Urinary bladder (tissue), 4 donors: ENCODE results near the gene TNIK. TPM values are rescaled to one million over a fixed set of nuclear protein-coding genes. Genes with fewer than 3 reads are reported as not detected.

Experiments
- DNase-seq: peaks from one replicate; pipeline ENCODE4 v3.0.0-alpha.2; 2015; ENCODE audit errors: extremely low spot score
- H3K27ac ChIP-seq: one replicate; pipeline ENCODE4 v1.5.1; 2013; ENCODE audit warnings: low read depth, mild to moderate bottlenecking, moderate library complexity
- H3K36me3 ChIP-seq: one replicate; pipeline ENCODE4 v1.6.1; 2013; ENCODE audit warnings: mild to moderate bottlenecking, moderate library complexity; ENCODE audit not compliant: insufficient read depth
- H3K4me1 ChIP-seq: one replicate; pipeline ENCODE4 v1.6.1; 2013; ENCODE audit warnings: mild to moderate bottlenecking, moderate library complexity; ENCODE audit not compliant: insufficient read depth
- H3K4me3 ChIP-seq: one replicate; pipeline ENCODE4 v1.5.1; 2013; ENCODE audit warnings: low read depth, low read length
- WGBS: extraction: QIAGEN DNeasy Blood & Tissue Kit; methylation state at CpG from one replicate; pipeline ENCODE4 v1.1.7; 2013; 5-methylcytosine and 5-hydroxymethylcytosine counted together
- polyA plus RNA-seq: library from polyadenylated mRNA; stranded (reverse); fragments of 200-250 nt; gene quantifications from one replicate; pipeline ENCODE4 v1.2.3, GENCODE V29; 2013
- small RNA-seq: library from RNA; depleted of rRNA; stranded (forward); fragments of <200 nt; gene quantifications from one replicate; pipeline ENCODE3, GENCODE V24; 2014
- total RNA-seq: library from RNA; depleted of rRNA; stranded (reverse); fragments of >200 nt; gene quantifications from one replicate; pipeline ENCODE4 v1.2.3, GENCODE V29; 2014
- donor health status: healthy with polysubstance abuse.
- donor health status: healthy.

The TNIK gene
- total and polyA plus RNA-seq, 2 donors = 6.5 to 26.6 TPM

DNA sequence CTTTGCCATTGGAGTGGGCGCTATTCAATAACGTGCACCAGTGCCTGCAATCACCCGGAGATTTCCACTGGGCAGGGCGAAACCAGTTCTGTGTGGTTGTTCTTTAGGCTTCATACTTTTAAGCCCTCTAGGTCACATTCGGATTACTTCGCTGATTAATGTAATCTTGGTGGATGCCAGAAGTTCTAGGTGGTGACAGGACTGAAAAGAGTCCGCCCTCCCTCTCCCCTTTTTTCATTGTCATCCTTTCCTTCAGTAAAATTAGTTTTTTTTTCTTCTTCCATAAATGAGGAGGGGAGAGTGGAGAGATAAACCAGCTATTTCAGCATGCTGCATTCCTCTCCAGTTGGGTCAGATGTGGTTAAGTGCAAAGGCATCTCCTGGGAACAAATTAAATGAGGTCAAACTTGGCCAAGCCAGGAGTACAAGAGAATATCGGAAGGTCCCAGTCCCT is 431.4 kb downstream of the TNIK start:
- no peak for DNase-seq
- Histone ChIP-seq H3K4me1 (no peaks in the 10 kb centered on the region), H3K27ac (no peak overlapping the region), H3K4me3 (peak overlapping the region; percentile 0), H3K36me3 (no peaks in the 10 kb centered on the region)
- WGBS = 20% methylated on average over 8 of the region's 8 CpGs

DNA sequence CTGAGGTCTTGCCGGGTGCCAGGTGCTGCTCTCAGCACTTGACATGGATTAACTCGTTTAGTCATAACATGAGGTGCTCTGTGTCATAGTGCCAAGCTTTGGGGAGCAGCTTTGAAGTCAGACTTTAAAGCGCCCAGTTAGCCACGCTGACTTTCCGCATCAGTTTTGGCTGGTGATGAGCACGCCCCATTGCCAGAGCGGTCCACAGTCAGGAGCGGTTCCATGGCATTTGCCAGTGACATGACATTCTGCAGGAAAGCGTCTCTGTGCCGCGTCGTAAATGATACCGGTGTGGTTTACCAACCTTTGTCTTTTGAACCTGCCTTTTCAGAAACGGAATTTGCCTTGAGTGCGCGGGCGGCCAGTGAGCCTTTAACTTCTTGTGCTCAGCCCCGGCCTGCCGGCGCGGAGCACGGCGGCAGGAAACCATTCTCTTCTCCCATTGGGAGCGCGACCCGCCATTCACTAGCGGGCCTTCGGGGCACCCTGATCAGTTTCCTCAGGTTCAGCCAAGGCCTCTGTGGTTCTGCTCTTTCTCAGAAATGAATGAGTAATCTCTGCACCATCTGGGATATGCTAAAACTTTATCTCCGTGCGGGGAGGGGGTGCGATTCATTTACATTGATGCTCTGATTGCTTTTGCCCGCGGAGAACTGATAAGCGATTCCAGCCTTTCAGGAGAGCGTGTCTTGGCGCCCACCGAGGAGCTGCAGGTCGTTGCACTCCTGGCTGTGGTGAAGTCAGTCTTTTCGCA is 432.0 kb downstream of the TNIK start:
- 8% methylated on average over 39 of the region's 39 CpGs for WGBS
- H3K4me3 ChIP-seq = peak overlapping the region; percentile 0
- no peak for DNase-seq
- H3K36me3 ChIP-seq = no peaks in the 10 kb centered on the region
- H3K4me1 ChIP-seq = no peaks in the 10 kb centered on the region
- H3K27ac ChIP-seq = no peak overlapping the region

DNA sequence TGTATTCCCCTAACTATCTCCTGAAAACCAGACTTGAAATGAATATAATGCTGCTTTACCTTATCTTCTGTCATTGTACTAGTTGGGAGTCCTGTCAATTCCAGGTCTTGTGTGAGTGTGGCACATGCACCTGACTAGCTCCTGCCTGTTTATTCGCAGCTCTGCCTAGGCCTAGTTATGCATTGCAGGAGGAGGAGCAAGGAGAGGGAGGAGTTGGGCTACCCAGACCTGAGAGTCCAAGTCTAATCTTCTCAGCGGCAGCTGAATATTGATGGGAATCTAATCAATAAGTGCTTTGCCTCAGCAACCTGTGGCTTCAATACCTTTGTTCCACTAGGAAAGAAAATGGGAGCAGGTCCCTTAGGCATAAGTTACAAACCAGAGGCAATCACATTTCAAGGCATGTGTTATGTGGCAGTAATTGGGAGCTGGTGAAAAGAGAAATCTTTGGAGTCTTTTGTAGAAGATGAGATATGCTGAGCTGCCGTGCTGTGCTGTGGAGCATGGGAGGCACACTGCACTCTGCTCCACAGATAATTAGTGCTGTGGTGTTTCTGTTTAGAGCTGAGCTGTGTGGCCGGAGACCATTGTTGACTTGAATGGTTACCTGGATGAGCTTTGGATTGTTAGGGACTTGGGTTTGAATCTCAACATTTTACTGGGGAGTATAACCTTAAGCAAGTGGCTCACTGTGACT is 433.5 kb downstream of the TNIK start, which contains the start of gene SLC2A2:
Gene SLC2A2 (minus strand): TSS at position 124 of the 697 bp plus-strand sequence. CDS start 50 bp downstream, at position 74.
- H3K4me1 ChIP-seq = no peaks in the 10 kb centered on the region
- WGBS = 97% methylated on average over 4 of the region's 4 CpGs
- no peaks in the 10 kb centered on the region for H3K36me3 ChIP-seq
- H3K27ac ChIP-seq = no peak within 1 kb of the TSS
- H3K4me3 ChIP-seq = no peak within 1 kb of the TSS
- DNase-seq = no peak

DNA sequence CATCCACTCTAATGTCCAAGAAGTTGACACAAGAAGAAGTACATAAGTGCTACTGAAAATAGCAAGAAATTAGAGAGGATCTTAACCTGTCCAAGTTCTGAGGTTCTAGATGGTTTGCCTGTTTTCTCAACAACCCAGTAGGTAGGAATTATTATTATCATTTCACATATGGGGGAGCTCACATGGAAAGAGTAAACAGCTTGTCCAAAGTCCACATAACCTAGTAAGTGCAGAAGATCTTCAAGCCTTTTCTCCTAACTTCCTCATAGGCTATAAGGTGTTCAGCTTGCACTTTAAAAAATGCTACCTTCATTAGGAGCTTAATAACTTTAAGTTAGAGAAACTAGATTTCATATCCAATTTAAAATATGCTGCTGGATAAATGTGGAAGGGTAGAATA is 436.6 kb downstream of the TNIK start:
- no peak for DNase-seq
- no peak overlapping the region for H3K27ac ChIP-seq

DNA sequence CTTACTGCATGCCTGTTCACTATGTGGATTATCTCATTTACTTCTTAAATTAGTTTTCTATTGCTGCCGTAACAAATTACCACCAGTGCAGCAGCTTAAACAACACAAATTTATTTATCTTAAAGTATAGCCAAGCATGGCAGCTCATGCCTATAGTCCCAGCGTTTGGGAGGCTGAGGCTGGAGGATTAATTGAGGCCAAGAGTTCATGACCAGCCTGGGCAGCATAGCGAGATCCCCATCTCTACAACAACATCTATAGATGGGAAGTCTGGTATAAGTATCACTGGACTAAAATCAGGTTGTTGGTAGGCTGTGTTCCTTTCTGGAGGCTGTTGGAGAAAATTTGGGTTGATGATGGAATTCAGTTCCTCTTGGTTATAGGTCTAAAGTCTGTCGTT is 438.8 kb downstream of the TNIK start:
- DNase-seq = no peak
- Histone ChIP-seq H3K4me3 (no peak overlapping the region), H3K36me3 (no peaks in the 10 kb centered on the region), H3K27ac (no peak overlapping the region), H3K4me1 (no peaks in the 10 kb centered on the region)
- WGBS = 86% methylated on average over 4 of the region's 4 CpGs

More for the DNA sequence above, 436.6 kb downstream of the TNIK start:
- Histone ChIP-seq H3K4me3 (no peak overlapping the region), H3K36me3 (no peaks in the 10 kb centered on the region), H3K4me1 (no peaks in the 10 kb centered on the region)

DNA sequence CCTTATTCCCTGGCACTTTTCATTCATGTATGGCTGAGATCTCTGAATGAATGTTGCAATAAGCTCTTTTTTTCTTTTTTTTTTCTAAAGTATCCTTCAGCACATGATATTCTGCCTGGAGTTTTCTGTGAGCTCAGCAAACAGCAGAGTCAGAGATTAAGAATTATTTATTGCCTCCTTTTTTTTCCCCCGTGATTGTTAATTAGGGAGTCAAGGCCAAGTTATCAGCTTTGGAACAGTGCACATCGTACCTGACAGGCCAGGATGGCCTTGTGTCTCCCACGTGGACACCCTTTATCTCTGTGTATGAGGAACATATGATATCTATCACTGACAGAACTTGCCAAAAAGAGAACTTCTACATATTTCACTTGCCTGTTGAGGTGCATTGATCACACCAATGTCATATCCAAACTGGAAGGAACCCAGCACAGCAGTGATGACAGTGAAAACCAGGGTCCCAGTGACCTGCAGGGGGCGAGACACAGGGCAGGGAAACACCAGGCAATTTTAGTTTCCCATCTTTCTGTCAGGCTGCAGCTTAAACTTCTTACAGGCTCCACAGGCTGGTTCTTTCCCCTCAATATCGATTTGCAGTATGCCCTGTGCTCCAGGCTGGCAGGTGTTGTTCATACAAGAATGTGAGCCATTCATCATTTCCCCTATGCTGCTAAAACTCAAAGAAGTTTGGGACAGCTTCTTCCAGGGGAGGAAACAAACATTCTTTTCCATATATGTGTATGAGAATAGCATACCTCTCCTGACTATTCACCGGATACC is 441.9 kb downstream of the TNIK start:
- Histone ChIP-seq H3K4me1 (no peaks in the 10 kb centered on the region), H3K4me3 (no peak overlapping the region), H3K27ac (no peak overlapping the region), H3K36me3 (no peaks in the 10 kb centered on the region)
- DNase-seq = no peak
- 40% methylated on average over 6 of the region's 6 CpGs for WGBS

DNA sequence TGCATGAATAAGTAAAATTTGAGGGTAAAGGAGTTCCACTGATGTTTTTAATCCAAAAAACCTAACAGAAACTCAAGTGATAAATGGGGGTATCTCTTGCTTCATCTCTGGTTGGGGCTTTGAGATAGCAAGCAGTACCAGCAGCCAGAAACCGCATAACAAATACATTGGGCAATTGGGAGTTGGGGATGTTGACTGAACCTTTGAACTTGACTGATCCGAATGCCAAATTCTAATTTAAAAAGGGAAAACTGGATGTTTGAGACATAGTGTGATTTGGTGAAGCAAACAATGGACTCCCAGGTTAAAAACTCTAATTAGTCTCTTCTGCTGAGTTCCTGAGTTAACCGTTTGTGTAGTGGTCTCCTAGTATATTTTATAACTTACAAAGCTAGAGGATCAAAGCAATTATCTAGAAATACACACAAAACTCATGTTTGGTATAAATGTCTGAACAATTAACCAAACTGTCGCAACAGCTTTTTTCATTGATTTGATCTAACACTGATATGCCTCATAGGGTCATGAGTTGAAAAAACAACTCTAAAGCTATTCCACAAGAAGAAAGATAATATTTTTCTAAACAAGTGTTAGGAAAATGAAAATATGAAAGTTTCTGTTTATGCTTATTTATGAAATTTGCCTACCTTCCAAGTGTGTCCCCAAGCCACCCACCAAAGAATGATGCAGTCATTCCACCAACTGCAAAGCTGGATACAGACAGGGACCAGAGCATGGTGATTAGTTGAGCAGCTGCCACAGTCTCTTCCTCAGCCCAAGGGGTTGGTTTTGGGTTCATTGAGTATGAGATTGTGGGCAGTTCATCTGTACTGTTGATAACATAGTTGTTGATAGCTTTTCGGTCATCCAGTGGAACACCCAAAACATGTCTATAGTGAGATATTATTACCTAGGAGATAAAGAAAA is 446.1 kb downstream of the TNIK start:
- Histone ChIP-seq H3K36me3 (no peaks in the 10 kb centered on the region), H3K4me3 (no peak overlapping the region), H3K4me1 (no peaks in the 10 kb centered on the region), H3K27ac (no peak overlapping the region)
- DNase-seq = no peak
- 86% methylated on average over 5 of the region's 5 CpGs for WGBS

DNA sequence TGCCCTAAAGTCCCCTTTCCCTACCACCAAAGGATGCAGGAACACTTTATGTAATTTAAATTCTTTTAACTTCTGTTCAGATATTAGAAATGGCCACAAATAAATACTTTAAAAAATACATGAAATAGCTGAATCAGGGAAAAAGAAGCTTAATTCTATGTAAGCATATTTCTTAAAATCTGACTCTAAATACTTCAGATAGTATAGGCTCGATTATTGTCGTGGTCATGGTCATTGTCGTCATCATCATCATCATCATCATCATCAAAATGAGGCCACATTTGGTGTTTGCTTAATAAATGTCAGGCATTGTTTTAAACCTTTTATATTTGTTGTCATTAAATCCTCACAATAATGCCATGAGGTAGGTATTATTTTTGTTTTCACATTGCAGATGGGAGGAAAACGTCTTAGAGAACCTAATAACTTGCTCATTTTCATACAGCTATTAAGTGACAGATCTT is 448.3 kb downstream of the TNIK start:
- H3K36me3 ChIP-seq = no peaks in the 10 kb centered on the region
- WGBS = 93% methylated on average over 4 of the region's 4 CpGs
- no peak overlapping the region for H3K4me3 ChIP-seq
- H3K4me1 ChIP-seq = no peaks in the 10 kb centered on the region
- DNase-seq = no peak
- H3K27ac ChIP-seq = no peak overlapping the region

Small RNA genes within 50 kb of the gene (small RNA-seq; reads per million reads assigned to genes)
- gene MIR569 (not detected), gene RF00019 (not detected), gene RNU6-348P (not detected)
